Activated naive CD8-positive, alpha-beta T cell treated with anti-CD3 and anti-CD28 coated beads, Interleukin-2, amount 50 U/mL, for 16 hours (primary cell): ENCODE results near the gene VSNL1.

Source experiments
- DNase-seq: peaks from one replicate; pipeline ENCODE4 v3.0.0-alpha.2; 2020; ENCODE audit warnings: low read depth, low spot score

Gene VSNL1

DNA sequence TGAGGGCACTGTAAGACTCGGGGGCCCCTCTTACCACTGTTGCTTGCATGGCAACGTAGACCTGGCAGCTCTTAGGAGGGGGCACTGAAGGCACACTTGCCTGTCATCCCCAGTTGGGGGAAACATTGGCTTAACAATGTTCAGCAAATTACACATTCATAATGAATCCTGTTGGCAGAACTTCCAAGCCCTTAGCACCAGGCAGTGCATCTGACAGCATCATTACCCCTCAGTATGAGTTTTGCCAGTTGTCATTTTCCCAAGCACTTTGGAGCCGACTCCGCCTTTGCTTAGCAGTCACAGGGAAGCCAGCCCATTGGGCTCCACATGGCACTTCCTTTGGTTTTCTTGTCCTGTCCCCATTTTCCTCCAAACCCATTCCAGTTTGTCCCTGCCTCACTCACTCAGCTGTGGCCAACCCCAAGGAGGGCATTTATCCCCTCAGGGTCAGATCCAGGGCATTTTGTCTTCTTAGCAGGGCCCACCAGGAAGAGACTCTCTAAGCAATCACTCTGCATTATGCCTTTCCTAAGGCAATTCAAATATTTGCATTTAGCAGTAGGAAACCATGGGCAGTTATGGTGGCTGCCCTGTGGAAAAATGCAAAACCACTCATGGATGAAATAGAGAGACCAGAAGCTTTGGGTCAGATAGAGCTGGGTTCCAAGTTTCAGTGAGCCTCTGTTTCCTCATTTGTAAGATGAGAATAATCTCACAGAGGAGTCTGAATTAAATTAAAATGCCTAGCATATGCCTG is 73.9 kb downstream of the VSNL1 start:
- DNase-seq: no peak

- DNase-seq: no peak
Observed at GRCh38 chr2:17615147-17615546, 74.7 kb downstream of the VSNL1 start.

DNA sequence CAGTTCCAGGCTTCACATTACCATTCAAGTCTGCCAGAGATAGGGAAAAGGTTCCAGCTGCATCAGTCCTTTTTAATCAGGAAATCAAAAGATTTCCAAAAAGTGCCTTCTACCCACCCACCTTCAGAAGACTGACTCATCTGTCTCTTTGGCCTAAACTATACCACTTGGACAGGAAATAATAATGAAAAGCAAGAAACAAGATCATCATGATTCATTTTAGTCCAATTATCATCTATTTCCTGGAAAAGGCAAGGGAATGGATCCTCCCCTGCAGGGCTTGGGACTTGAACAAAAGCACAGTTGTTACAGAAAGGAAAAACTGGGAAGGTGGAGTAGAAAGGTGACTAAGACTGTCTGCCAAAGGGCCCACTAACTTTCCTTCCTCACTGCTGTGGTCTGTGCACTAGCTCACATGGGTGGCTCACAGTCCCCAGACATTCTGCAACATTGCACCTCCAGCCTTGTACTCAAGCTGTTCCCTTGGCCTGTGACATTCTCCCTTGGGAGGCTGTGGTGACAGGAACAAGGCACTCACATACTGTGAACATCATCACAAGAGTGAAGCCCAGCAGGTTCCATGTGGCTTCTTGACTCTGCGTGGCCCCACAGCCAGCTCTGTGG is 75.3 kb downstream of the VSNL1 start:
- DNase-seq: no peak

- DNase-seq: no peak
Observed at GRCh38 chr2:17616405-17616804, 75.9 kb downstream of the VSNL1 start.

DNA sequence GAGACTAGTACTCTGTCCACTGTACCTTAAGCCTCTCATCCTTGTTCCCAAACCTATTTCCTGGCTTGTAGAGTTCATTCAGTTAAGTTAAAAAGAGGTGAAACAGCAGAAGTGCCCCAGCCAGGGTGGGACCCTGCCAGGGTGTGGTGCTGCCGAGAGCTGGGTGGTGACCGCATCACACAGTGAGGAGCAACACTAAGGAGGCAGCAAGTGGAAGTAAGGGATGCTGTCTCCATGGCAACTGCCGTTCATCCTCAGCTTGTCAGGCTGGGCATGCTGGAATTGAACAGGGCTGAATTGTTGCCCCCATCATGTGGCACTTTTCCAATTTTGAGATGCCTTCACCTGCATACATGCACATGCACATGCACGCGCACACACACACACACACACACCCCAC is 77.0 kb downstream of the VSNL1 start:
- DNase-seq: no peak

DNA sequence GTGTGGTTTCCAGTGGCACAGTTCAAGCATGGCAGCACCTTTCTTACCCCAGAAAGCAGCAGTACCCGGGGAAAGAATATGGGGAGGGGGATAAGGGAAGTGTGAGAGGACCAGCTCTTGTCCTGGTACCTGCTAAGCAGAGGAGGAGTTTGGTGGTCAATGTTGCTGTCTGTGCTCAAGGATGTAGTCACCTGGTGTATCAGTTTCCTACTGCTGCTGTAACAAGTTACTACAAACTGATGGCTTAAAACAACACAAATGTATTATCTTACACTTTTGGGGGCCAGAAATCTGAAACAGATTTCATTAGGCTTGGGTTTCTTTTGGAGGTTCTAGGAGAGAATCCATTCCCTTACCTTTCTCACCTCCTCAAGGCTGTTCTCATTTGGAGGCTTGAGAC is 77.5 kb downstream of the VSNL1 start:
- DNase-seq: no peak

DNA sequence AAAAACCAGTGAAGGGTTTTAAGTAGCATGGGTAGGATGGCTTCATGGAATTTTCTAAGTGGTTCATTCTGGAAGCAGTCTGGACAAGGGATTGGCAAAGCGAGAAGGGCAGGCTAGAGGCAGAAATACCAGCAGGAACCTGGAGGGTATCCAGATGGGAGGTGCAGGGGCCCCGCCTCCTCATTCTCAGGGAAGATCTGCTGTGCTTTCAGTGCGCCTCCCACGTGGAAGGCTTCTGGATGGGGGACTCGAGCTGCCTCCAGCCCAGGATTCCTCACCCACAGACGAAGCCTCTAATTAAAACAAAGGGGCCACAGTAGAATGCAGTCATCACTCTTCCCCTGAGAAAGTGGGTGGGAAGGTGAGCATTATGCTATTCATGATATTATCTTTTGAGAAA is 79.8 kb downstream of the VSNL1 start:
- no peak for DNase-seq

DNA sequence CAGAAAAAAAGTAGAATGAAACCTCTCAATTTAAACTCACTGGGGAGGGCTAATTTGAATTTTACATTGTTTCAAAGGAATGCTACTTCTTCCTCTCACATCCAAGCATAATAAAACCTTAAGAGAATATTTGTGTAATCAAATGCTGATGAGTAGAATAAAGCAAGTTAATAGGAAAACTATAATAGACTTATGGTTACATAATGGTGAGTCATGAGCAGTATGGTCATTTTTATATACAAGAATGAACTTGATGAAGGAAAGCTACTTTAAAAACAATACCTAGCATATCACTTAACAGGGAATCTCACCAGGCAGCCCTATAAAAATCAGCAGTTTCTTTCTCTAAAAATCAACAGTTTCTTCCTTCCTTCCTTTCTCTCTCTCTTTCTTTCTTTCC is 80.3 kb downstream of the VSNL1 start:
- no peak for DNase-seq

DNA sequence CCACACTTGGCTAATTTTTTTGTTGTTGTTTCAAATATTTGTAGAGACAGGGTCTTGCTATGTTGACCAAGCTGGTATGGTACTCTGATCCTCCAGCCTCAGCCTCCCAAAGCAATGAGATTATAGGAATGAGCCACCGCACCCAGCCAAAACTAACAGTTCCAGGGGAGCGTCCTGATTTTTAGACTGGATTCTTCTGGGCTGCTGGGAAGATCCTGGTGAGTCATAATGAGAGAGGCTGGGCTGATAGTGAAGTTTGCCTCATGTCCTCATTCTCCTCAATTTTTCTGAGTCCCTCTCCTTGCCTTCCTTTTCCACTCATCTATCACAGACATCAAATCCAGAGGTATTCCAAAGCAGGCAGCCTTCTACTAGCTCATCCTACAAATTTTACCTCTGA is 81.3 kb downstream of the VSNL1 start:
- DNase-seq: no peak

DNA sequence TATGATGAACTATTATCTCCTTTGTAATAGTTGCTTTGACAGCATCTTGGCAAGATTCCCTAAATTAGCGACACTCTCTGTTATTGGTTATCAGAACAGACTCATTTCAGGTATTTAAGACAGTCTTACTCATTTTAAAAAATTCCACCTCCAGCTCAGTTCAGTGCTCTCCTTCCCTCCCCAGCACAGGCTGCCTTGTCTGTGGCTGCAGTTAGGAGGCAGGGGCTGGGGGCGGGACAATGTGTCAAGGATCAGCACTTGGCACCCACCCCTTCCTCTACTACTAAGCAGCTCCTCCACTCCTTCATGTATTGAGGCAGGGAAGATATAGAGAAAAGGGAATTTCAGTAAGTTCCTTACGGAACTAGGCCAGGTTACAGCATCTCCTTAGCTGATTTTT is 85.0 kb downstream of the VSNL1 start:
- no peak for DNase-seq

- no peak for DNase-seq
Observed at GRCh38 chr2:17626986-17627385, 86.5 kb downstream of the VSNL1 start.

DNA sequence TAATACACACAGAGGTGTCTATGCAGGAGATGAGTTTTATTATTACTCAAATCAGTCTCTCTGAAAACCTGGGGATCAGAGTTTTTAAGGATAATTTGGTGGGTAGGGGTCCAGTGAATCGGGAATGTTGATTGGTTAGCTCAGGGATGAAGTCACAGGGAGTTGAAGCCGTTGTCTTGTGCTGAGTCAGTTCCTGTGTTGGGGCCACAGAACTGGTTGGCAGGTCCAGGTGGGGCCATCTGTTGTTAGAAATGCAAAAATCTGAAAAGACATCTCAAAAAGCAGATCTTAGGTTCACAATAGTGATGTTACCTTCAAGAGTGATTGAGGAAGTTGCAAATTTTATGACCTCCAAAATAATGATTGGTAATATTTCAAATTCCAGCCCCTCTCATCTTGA is 86.9 kb downstream of the VSNL1 start:
- no peak for DNase-seq

DNA sequence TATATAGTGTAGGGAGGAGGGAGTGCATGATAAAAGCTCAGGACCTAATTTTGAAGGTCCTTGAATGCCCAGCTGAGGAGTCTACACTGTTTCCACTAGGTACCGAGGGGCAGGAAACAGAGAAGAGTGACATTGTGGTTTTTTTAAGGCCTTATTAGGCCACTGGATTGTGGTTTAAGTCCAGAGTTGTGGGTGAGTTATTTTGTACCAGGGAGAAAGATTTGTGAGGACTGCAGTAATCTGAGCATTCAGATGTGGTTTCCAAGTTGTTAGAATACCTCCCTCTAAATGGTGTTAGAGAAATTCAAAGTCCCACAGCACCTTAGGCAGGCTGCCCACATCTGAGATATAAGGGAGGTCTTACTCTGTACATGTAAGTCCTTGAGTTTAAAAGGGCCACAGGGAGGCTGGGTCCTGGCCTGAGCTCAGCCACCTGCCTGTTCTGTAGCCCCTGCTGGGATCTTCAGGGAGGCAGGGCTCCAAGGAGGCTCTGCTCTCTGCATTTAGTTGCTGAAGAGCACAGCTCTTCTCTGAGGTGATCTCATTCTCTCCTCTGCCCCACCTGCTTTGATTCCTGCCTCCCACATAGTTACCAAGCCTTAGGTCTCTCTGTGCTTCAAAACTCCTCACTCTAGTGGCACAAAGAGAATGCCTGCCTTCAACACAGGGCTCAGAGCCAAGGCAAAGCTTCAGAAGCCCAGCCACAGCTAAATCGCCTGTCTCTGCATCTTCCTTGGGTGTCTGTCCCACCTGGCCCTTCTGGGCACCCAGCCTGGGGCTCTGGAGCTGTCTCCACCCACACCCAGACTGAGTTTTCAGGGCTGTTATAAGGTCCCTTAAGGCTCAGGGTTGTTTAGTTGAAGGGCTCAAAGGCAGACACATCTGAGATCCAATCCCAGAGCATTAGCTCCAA is 88.1 kb downstream of the VSNL1 start:
- DNase-seq: no peak

GRCh38 chr2:17630089-17630488 is 89.6 kb downstream of the VSNL1 start:
- no peak for DNase-seq

GRCh38 chr2:17634997-17635396 is 94.5 kb downstream of the VSNL1 start:
- DNase-seq: no peak

- DNase-seq: no peak
Observed at GRCh38 chr2:17636257-17636656, 95.8 kb downstream of the VSNL1 start.

- DNase-seq: no peak
Observed at GRCh38 chr2:17637131-17637906, 96.8 kb downstream of the VSNL1 start.

DNA sequence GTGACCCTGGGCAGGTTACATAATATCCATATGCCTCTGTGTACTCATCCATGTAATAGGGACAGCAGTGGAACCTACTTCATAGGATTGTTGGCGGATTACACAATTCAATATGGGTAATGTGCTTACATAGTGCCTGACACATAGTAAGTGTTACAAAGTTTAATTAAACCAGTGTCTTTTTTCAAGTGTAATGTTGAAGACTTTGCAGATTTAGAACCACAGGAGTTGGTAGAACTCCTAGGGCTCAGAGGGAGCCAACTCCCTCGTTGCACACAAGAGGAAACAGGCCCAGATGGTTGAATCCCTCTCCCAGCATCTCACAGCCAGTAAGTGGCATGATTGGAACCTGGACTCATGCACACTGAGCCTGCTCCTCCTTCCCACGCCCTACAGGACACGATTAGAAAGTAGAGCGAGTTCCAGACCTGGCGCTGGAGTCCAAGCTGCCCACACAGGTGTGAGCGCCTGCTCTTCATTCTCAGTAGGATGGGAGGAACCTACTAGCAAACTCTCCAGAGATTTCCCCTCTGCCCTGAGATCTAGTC is 97.8 kb downstream of the VSNL1 start:
- no peak for DNase-seq

GRCh38 chr2:17640406-17640805 is 99.9 kb downstream of the VSNL1 start:
- DNase-seq: no peak

DNA sequence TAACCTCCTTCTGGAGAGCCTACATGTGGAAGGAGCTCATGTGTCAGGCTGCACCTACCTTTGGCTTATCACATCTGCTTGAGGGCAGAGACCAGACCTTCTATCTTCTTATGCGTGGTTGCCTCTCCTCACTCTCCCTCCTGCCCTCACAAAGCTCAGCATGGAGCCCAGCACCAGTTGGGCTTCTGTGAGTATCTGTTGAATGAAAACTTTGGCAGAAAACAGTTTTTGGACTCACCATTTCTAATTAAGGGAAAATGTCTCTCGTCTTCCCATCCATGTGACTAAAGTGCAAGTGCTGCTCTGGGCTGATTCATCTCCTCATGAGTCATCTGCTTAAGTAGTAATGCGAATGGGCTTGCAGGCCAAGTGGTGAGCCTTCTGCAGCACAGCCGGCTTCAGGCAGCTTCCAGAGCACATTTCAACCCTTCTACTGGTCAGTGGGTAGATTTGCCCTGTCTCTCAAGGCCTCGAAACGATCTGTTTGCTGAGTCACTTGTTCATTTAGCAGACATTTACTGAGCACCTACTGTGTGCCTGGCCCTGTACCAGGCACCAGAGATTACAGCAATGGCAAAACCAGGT is 102.6 kb downstream of the VSNL1 start:
- no peak for DNase-seq
